HEK293T (cell line): ENCODE measurements around the gene ADIPOR2.

Experiments
- ARNT ChIP-seq: fragments of 450-650 bp; IDR thresholded peaks from 2 replicates; pipeline ENCODE4 v1.6.1; 2017; ENCODE audit warnings: mild to moderate bottlenecking
- FOXK2 ChIP-seq: fragments of 450-650 bp; IDR thresholded peaks from 2 replicates; pipeline ENCODE4 v1.6.1; 2016; ENCODE audit warnings: mild to moderate bottlenecking
- FOXM1 ChIP-seq: fragments of 450-650 bp; IDR thresholded peaks from 2 replicates; pipeline ENCODE4 v1.6.1; 2017; ENCODE audit warnings: mild to moderate bottlenecking, borderline replicate concordance
- HDGF ChIP-seq: fragments of 450-650 bp; IDR thresholded peaks from 2 replicates; pipeline ENCODE4 v1.6.1; 2017; ENCODE audit warnings: antibody characterized with exemption, borderline replicate concordance
- NFRKB ChIP-seq: fragments of 450-650 bp; IDR thresholded peaks from 2 replicates; pipeline ENCODE4 v1.6.1; 2016; ENCODE audit warnings: mild to moderate bottlenecking, moderate library complexity
- SP1 ChIP-seq: fragments of 450-650 bp; IDR thresholded peaks from 2 replicates; pipeline ENCODE4 v1.6.1; 2017
- SUZ12 ChIP-seq: fragments of 450-650 bp; IDR thresholded peaks from 2 replicates; pipeline ENCODE4 v1.6.1; 2016; ENCODE audit warnings: mild to moderate bottlenecking
- TARDBP ChIP-seq: fragments of 450-650 bp; IDR thresholded peaks from 2 replicates; pipeline ENCODE4 v1.6.1; 2016
- ZNF384 ChIP-seq: fragments of 450-650 bp; IDR thresholded peaks from 2 replicates; pipeline ENCODE4 v1.6.1; 2016
- TF ChIP-seq, protein P1 (sequence below): fragments of 450-650 bp; IDR thresholded peaks from 2 replicates; pipeline ENCODE4 v1.6.1; 2016

DNA sequence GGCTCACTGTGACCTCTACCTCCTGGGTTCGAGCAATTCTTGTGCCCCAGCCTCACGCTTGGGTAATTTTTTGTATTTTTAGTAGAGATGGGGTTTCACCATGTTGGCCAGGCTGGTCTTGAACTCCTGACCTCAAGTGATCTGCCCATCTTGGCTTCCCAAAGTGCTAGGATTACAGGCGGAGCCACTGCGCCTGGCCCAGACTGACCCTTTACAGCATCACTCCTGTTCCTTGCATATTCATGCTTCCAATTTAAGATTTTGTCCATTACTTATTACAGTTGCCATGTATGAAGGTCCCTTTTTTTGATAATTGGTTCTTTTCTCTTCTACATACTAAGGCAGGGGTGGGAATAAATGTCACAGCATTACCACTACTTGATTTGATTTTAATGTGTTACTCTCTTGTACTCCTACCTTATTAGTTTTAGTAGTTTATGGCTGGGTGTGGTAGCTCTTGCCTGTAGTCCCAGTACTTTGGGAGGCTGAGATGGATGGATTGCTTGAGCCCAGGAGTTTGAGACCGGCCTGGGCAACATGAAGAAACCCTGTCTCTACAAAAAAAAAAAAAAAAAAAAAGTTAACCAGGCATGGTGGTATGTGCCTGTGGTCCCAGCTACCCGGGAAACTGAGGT, 46.9 kb downstream of the ADIPOR2 start:
- TF ChIP-seq ZNF384: no peak
- TF ChIP-seq NFRKB: no peak
- no peak for TF ChIP-seq ARNT
- TF ChIP-seq FOXK2: no peak
- TF ChIP-seq TARDBP: no peak
- no peak for TF ChIP-seq SP1
- no peak for TF ChIP-seq SUZ12
- no peak for TF ChIP-seq FOXM1
- TF ChIP-seq, protein P1, sequence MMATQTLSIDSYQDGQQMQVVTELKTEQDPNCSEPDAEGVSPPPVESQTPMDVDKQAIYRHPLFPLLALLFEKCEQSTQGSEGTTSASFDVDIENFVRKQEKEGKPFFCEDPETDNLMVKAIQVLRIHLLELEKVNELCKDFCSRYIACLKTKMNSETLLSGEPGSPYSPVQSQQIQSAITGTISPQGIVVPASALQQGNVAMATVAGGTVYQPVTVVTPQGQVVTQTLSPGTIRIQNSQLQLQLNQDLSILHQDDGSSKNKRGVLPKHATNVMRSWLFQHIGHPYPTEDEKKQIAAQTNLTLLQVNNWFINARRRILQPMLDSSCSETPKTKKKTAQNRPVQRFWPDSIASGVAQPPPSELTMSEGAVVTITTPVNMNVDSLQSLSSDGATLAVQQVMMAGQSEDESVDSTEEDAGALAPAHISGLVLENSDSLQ: no peak
- no peak for TF ChIP-seq HDGF
